NCI-H2171 treated with DMSO at 0.1 percent for 48 hours (cell line): ENCODE measurements around the gene EVL.
"Not testable (repeated sequence)": the region's sequence is repeated elsewhere in the genome, so short reads cannot be mapped to it uniquely, and the experiment has no call there.

Experiments
- DNase-seq: peaks from one replicate; lab custom pipeline; 2025; lab: John Stamatoyannopoulos, UW

Gene EVL

DNA sequence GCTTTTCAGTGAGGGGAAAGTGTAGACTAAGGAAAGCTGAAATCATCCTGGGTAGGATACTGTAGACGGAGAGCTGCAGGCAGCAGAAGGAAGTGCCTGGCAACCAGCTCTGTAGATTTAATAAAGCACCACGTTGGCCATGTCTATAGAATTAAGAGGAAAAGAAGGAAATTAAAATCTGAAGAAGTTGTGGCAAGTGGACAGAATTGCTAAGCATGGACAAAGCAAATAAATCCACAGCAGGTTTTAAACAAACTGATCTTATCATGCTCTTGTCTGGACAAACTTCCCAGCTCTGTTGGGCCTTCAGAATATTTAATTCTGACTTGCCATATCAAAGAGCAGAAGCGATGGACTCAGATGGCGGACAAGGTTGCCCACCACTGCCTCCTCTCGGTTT lies 27.2 kb upstream of the EVL start:
- DNase-seq = no peak

DNA sequence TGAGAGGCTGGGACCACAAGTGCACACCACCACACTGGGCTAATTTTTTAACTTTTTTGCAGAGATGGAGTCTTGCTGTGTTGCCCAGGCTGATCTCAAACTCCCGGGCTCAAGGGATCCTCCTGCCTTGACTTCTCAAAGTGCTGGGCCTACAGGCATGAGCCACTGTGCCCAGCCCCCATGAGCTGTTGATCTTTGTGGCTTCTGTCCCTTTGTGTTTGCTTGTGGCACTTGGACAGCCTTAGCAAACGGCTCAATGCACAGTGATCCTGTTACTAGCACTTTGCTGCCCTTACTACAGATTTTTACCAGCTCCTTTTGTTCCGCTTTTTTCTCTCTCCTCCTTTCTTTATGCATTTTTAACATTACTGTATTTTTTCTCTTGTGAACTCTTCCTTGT lies 25.3 kb upstream of the EVL start:
- no peak for DNase-seq

DNA sequence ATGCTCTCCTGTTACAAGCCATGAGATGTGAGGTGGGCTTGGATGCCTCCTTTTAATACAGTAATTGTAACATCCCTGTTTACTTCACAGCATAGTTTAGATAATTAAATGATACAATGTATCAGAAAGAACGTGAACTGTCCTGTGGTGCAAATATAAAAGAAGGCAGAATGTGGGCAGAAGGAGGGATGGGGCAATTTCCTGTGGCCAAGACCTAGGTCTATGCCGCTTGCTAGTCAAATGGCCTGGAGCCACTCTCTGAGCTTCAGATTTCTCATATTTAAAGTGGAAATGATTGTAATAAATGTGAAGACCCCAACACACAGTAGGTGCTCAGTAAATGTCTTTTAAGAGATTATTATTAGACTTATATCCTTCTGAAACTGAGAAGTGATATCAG lies 24.0 kb upstream of the EVL start:
- DNase-seq = no peak

DNA sequence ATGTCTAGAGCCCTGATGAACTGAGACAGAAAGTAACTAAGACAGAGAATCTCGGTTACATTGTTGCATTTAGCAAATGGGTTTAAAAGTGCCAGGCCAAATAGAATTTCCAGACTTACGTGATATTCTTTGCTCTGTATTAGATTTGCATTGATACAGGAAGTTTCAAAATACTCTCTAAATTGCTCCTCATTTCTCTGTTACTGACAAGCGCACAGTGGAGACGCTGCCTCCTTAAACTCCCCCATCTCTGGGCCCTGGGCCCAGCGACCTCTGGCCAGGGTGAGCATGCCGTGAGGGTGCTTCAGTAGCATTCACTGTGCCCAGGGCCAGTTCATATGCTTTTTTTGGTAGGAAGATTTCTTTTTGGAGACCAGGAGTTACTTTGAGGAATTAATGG lies 22.9 kb upstream of the EVL start:
- DNase-seq = no peak

DNA sequence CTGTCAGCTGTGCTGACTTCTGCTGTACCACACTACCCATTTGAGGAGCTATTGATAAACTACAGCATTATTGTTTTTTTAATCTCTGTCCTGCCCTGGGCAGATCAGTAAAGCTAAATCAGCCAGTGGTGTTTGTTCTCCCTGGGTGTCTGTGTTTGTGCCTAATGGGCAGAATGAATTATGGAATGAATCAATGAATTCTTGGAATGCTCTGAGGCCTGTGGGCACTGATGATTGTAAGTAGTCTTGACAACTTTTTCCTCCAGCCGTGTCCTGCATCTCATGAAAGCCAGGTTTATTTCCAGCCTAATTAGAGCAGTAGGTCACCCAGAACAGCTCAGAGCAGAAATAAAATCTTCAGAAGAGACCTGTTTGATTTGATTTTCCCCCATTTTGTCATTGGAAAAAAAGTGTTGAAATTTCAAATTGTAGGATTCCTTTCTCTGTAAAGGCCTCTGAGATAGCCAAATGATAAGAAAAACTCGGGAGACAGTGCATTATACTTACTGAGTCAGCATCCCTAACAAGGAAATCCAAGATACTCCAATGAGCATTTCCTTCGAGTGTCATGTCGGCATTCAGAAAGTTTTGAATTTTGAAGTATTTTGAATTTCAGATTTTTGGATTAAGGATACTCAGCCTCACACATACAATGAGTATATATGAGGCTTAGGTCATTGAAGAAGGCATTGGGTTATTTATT lies 19.4 kb upstream of the EVL start:
- DNase-seq = no peak

DNA sequence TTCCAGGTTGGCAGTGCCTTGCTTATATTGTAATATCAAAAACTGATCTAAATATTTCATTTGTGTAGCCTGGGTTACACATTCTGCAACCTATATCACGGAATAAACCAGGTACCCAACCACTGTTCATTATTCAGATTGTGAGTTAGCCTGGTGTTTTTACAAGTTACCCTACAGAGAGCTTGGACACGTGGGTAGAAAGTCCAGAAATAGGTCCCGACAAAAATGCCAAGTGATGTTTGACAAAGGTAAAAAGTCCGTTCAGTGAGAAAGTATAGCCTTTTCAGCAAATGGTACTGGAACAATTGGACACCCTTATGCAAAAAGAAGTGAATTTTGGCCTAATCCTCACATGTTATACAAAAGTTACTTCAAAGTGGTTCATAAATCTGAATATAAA lies 17.6 kb upstream of the EVL start:
- DNase-seq = no peak

DNA sequence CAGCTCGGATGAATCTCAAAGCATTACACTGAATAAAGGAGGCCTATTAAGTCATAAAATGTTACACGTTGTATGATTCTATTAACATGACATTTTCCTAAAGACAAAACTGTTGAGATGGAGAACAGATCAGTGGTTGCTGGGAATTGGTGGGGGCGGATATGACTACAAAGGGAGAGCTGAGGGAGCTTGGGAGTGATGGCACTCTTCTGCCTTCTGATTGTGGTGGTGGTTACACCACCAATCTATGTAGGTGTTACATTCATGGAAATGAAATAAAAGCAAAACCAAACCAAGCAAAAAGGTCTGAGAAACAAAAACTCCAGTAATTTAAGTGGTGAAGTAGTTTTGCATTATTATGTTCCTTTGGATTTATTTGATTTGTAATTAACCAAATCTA lies 16.4 kb upstream of the EVL start:
- no peak for DNase-seq

DNA sequence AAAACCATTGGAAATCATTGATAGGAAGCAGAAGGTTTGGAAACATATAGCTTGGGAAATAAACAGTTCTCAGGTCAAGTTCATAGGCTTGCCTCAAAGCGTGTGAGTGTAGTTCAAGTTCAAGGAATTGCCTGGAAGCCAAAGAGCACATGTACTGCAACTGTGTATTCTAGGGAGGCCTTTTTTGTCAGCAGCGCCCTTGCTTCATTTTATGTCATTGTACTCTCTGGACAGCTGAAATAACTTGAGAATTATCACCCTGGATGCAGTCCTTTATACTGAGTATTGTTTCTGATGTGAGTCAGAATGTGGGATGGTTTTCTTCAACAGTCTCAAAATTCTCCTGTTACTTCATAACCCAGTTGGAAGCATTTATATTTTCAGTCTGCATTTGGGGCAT lies 16.0 kb upstream of the EVL start:
- DNase-seq = no peak

DNA sequence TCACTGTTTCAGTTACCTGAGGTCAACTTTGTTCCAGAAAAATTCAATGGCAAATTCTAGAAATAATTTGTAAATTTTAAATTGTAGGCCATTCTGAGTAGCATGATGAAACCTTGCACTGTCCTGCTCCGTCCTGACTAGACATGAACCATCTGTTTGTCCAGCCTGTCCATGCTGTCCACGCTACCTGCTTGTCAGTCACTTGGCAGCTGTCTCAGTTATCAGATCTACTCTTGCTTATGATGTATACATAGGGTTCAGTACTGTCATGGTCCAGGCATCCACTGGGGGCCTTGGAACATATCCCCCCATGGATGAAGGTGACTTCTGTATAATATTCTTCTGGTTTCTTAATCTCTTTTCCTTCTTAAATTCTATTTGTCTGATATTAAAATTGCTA lies 14.1 kb upstream of the EVL start:
- DNase-seq = no peak

DNA sequence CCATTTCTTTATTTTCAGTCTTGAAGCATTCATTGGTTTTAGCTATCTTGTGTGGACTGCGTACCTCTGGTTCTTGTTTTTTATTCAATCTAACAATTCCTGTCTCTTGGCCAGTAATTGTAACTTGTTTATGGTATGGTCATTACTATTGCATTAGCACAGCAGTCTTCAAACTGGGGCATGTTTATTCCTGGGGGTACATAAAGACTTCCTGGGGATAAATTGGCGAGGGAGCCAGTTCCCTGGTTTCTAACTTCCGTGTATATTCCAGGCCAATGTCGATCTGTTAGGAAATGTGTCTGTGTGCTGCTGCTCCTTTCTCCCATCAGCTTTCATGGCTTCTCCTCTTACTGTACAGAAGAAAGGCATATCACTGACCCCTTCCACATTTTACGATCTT lies 13.7 kb upstream of the EVL start:
- DNase-seq = no peak

DNA sequence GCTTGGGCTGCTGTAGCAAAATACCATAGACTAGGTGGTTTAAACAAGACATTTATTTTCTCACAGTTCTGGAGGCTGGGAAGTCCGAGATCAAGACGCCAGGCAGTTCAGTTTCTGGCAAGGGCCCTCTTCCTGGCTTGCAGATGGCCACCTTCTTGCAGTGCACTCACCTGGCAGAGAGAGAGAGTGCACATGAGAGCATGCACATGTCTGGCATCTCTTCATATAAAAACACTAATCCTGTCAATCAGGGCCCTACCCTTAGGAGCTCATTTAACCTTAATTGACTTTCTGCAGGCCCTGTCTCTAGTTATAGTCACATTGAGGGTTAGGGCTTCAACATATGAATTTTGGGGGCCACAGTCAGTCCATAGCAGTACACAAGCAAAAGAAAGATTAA lies 12.4 kb upstream of the EVL start:
- peak; percentile 15 for DNase-seq

DNA sequence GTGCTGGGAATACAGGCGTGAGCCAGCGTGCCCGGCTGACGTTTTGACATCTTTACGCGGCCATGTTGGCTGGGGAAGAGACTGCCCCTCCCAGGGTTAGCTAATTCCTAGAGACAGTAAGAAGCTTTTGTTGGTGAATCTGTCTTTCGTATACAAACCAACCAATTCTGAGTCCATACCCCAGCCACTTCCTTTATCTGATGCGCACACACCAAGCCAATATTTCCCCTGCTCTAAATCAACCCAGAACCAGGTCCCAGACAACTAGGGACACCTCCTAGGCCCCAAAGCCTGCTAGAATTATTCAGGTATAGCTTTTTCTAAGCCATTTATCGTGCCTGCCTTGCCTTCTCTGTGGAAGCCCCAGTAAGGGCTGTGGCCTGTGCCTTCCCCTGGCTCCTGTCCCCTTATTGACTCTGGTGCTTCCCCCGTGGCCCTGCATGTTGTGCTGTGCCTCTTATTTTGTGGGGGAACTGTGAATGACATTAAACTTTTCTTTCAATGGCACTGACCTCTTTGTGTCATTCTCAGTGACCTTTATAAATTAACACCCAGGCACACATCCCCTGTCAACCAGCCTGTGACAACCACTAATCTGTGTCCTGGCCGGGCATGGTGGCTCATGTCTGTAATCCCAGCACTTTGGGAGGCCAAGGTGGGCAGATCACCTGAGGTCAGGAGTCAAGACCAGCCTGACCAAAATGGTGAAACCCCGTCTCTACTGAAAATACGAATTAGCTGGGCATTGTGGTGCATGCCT lies 10.7 kb upstream of the EVL start:
- no peak for DNase-seq

DNA sequence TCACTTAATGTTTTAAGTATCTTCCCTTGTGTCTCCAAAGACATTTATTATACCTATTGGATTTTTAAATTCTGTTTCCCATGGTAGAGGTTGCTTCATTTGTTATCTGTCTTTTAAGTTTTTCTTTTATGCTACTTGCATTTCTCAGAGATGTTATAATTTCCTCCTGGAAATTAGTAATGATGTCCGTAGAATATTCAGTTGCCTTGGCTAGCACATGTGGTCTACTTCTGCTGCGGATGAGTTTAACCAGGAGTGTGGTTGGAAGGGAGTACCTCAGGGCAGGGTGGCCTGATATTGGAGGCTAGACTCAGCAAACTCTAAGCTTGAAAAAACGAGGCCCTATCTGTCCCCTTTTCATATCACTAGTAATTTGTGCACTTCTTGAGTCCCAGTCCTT lies 8.8 kb upstream of the EVL start:
- no peak for DNase-seq

DNA sequence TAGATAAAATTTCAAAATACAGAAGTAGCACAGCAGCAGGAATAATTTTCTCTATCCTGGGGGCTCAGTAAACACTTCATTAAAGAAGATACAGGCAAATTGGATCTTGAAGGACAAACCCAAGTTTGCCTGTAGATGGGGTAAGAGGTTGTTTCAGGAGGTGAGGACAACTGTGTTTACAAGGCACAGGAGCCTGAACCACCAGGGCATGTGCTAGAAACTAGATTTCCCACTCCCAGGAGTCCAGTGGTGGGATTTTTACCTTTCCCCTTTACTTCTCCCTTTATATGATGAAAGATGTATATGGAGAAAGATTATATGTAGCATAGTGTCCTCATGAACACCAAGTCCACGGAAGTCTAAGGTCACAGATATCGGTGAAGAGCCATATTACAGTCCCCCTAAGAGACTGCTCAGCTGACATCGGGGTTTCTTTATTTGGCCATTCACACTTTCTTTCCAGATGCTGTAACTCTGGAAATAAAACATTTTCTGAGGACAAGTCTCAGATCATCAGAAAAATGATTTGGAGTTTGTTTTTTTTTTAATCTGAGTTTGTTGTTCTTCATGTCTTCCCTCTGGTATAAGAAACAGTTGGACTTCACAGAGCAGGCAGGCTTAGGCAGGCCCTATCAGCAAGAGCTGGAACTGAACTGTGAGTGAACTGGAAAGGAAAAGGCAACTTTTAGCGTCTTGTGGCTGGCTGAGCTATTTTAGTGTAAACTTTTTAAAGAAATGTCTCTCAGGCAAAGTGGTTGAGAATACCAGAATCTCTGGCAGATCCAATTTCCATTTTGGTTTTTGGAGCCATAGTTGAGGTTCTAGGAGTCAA lies 8.0 kb upstream of the EVL start:
- DNase-seq = peak; percentile 22

DNA sequence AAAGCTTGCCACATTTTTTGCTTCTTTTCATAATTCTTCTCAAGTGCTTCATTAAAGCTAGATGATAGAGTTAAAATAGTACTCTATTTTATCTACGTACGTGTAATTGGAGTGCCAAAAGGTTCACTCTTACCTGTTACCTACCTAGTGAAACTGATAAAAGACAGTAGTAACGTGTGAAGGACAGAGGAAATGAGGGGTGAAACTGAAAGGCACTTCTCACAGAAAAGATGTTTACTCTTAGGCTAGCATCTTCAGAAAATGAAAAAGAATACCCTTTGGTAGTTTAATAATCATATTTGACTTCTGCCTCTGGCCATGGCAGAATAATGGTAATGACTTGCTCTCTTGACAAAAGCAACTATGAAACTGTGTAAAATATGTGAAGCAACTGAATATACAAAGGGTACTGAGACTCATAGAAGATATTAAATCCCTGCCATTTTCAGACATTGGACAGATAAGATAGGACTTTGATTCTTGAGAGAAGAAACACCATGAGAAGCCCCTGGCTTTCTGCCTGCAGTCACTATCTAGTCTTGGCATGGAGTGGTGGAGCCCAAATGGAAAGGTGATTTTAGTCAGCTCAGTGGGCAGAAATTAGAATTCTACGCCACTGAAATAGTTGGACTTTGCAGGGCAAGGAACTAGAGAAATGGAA lies 6.3 kb upstream of the EVL start:
- DNase-seq = no peak

DNA sequence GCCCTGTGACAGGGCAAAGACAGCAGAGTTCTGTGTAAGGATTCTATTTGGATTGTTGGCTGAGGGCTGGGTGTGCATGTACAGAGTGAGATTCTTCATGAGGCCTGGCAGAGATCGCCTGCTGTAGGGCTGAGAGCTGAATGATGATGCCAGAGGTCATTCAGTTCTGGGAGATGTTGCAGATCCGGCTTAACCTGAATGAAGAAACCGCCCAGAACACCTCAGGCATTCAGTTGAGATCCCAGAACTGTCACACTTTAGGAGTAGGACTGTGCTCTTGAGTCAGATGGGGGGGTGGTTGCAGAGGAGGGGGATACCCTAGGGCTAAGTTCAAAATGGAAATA lies 5.8 kb upstream of the EVL start:
- no peak for DNase-seq

DNA sequence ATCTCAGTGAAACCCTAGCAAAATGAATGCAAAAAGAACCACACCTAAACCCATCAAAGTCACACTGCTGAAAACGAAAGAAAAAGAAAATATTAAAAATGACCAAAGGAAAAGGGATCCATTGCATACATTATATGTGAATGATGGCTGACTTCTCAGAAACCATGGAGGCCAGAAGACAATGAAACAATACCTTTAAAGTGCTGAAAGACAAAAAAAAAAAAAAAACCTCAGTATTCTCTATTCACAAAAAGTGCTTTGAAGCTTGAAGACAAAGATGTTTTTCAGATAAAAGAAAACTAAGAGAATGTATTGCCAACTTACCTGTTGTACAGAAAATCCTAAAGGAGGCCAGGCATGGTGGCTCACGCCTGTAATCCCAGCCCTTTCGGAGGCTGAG lies 4.5 kb upstream of the EVL start:
- no peak for DNase-seq

DNA sequence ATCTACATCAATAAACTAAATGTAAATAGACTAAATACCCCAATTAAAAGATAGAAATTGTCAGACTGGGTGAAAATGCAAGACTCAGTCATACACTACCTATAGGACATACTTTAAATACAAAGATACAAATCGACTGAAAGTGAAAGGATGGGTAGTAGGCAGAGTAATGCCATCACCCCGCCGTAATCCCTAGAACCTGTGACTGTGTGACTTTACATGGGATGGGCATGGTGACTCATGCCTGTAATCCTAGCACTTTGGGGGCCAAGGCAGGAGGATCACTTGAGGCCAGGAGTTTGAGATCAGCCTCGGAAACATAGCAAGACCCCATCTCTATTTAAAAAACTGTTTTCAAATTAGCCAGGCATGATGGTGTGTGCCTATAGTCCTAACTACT lies 2.6 kb upstream of the EVL start:
- DNase-seq = no peak

DNA sequence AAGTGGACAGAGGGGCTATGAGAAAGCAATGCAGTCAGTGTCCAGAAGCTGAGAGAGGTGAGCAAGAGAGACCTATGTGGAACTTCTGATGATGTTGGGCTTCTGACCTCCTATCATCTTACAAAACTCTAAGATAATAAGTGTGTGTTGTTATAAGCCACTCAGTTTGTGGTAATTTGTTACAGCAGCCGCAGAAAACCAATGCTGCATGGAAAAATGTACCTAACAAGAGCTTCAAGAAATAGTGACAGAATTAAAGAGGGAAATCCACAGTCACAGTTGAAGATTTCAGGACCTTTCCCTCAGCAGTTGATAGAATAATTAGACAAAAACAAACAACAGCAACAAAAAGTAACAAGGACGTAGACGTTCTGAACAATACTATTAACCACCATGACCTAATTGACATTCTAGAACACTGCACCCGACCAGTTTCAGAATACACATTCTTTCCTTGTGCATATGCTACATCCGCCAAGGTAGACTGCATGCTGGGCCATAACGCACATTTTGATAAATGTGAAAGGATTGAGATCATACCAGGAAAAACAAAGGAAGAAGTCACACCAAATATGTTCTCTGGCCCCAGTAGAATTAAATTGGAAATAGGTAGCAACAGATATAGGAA lies 1.8 kb upstream of the EVL start:
- no peak for DNase-seq

DNA sequence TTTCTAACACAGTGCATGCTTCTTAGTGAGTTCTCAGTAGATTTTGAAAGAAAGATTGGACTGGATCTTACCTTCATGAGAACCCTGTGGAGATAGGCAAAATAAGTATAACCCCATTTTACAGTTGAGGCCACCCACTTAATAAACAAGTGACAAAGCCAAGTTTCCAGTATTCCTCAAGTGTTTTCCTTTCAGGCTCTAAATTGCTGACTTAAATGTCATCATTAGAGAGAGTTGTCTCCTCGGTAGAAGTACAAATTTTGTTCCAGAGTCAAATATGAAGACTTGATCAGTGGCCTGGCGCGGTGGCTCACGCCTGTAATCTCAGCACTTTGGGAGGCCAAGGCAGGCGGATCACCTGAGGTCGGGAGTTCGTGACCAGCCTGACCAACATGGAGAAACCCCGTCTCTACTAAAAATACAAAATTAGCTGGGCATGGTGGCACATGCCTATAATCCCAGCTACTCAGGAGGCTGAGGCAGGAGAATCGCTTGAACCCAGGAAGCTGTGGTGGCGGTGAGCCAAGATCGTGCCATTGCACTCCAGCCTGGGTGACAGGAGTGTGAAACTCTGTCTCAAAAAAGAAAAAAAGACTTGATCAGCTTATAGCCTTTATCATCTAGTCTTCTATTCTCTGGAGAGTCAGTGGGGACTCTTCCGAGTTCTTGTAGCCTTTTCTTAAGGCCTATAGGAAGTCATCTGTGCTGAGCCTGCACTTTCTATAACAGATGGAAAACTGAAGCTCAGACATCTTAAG lies 708 bp upstream of the EVL start:
- not testable (repeated sequence) for DNase-seq

DNA sequence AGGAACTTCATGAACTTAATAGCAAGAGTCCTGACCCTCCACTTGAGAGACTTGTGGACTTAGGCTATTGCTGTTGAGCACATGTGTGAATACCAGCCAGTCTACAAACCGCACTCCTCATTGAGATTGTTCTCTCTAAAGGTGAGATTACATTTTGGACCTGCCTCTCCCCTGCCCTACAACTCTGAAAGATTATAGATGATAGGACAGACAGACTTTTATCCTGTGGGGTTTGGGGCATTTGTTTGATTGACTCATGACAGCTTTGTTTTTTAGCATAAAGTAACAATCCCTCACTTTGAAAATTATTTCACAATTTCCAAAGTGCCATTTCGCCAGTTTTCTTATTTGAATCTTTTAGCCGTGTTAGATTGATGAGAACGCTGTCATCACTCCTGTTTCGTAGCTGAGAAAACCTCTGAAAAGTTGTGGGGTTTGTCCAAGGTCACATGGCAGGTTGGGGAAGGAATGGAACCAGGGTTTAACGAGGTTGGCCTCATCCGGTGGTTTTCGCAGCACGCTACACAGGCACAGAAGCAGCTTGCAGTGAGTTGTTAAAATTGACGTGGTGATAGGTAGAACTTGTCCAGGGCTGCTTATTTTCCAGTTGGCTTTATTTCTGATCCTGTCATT lies 836 bp downstream of the EVL start:
- DNase-seq = no peak
